Measurements from ENCODE around the gene ATP2A3. TPM values are rescaled to one million over a fixed set of nuclear protein-coding genes. Genes with fewer than 3 reads are reported as not detected.
A peak's percentile ranks its signal among the peaks of the same experiment; 100 is the strongest.

Gene ATP2A3
- total and polyA plus RNA-seq, 10 donors: 103 to 240 (median 194) TPM

- no peak overlapping the region for H3K27ac ChIP-seq
These were observed 67.3 kb downstream of the ATP2A3 start for GRCh38 chr17:3896968-3897235.

DNA sequence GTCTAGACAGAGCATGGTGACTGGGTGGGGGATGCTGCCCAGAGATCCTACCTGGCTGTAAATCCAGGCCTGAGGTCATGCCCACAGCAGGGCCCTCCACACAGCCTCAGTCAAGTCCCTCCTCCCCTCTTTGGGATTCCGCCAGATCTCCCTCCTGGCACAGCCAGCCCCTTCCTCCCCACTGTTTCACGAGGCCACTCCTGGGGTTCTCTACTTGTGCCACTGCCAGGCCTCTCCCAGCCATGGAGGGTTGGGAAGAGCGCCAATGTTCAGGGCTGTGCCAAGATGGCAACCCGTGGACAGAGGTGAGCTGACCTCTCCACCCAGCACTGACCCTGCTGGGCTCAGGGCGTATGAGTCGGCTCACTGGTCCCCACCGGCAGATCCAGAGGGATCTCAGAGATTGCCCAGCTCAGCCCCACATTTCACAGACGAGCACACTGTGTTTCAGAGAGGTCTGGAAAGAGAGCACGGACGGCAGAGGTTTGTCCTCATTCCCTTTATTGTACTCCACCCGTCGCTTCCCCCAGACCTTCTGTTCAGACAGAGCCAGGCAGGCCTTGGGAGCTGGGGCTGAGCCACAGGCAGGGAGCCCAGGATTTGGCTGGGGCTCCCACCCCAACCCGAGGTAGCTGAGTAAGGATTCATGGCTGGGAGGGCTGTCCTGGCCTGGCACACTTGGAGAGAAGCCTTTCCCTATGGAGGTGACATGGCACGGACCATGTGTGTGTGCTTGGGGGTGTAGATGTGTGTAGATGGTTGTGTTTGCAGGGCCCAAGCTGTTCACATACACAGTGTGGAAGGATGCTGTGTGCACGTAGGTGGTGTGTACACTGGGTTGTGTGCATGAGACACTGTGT lies 67.9 kb downstream of the ATP2A3 start:
- 60 to 79% (median 68%) methylated on average over 4 to 15 of the region's 15 CpGs for WGBS, 5 donors
- TF ChIP-seq, protein P1, sequence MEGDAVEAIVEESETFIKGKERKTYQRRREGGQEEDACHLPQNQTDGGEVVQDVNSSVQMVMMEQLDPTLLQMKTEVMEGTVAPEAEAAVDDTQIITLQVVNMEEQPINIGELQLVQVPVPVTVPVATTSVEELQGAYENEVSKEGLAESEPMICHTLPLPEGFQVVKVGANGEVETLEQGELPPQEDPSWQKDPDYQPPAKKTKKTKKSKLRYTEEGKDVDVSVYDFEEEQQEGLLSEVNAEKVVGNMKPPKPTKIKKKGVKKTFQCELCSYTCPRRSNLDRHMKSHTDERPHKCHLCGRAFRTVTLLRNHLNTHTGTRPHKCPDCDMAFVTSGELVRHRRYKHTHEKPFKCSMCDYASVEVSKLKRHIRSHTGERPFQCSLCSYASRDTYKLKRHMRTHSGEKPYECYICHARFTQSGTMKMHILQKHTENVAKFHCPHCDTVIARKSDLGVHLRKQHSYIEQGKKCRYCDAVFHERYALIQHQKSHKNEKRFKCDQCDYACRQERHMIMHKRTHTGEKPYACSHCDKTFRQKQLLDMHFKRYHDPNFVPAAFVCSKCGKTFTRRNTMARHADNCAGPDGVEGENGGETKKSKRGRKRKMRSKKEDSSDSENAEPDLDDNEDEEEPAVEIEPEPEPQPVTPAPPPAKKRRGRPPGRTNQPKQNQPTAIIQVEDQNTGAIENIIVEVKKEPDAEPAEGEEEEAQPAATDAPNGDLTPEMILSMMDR (IDR thresholded peaks at IDR 0.05 in 8 of 11, conservative IDR thresholded peaks at IDR 0.05 in 3 of 11): no peak
- TF ChIP-seq POLR2A (IDR thresholded peaks at IDR 0.05) (no peak), POLR2AphosphoS5 (IDR thresholded peaks at IDR 0.05) (no peak)

More at GRCh38 chr17:3896968-3897235, 67.3 kb downstream of the ATP2A3 start:
- no peak overlapping the region for H3K4me3 ChIP-seq
- H3K27me3 ChIP-seq (replicated peaks in 1 of 7): no peaks in the 10 kb centered on the region
- intact Hi-C loops (cut with DNase I; ENCODE audit: low total_unique reads): no loop called here
- DNase-seq: no peak
- TF ChIP-seq POLR2AphosphoS5 (IDR thresholded peaks at IDR 0.05) (no peak), POLR2A (IDR thresholded peaks at IDR 0.05) (no peak)
- TF ChIP-seq, protein P1 (IDR thresholded peaks at IDR 0.05 in 8 of 11, conservative IDR thresholded peaks at IDR 0.05 in 3 of 11): no peak
- 84 to 87% (median 85%) methylated on average over 6 of the region's 6 CpGs for WGBS, 5 donors
- H3K36me3 ChIP-seq: peaks cover 0 to 56% (median 0%) of the 10 kb centered on the region in 6 donors
- H3K4me1 ChIP-seq: peaks cover 20 to 42% (median 36%) of the 10 kb centered on the region in 6 donors
- H3K9me3 ChIP-seq: no peaks in the 10 kb centered on the region

GRCh38 chr17:3895354-3895753 lies 68.9 kb downstream of the ATP2A3 start:
- Histone ChIP-seq H3K9me3 (no peaks in the 10 kb centered on the region), H3K4me1 (peaks cover 22 to 58% (median 48%) of the 10 kb centered on the region in 6 donors), H3K27me3 (replicated peaks in 1 of 7) (no peaks in the 10 kb centered on the region), H3K27ac (peak overlapping the region in 5 of 8 donors; percentile 34 to 95 (median 91)), H3K4me3 (no peak overlapping the region), H3K36me3 (peaks cover 0 to 40% (median 0%) of the 10 kb centered on the region in 6 donors)
- no peak for DNase-seq
- intact Hi-C loops (cut with DNase I; ENCODE audit: low total_unique reads): no loop called here
- 92 to 98% (median 95%) methylated on average over 3 of the region's 3 CpGs for WGBS, 5 donors
- TF ChIP-seq, protein P1 (IDR thresholded peaks at IDR 0.05 in 8 of 11, conservative IDR thresholded peaks at IDR 0.05 in 3 of 11): no peak

More for the DNA sequence above, 67.9 kb downstream of the ATP2A3 start:
- DNase-seq: no peak
- intact Hi-C loops (cut with DNase I; ENCODE audit: low total_unique reads): no loop called here
- Histone ChIP-seq H3K4me3 (no peak overlapping the region), H3K9me3 (no peaks in the 10 kb centered on the region), H3K27ac (peak overlapping the region in 2 of 8 donors; percentile 8 to 95), H3K4me1 (peaks cover 22 to 48% (median 42%) of the 10 kb centered on the region in 6 donors), H3K27me3 (replicated peaks in 1 of 7) (no peaks in the 10 kb centered on the region), H3K36me3 (peaks cover 0 to 50% (median 0%) of the 10 kb centered on the region in 6 donors)

GRCh38 chr17:3894911-3895343 lies 69.3 kb downstream of the ATP2A3 start:
- H3K4me3 ChIP-seq: no peak overlapping the region
- H3K27ac ChIP-seq: peak overlapping the region in 5 of 8 donors; percentile 34 to 95 (median 91)
- H3K9me3 ChIP-seq: no peaks in the 10 kb centered on the region
- peaks cover 22 to 62% (median 48%) of the 10 kb centered on the region in 6 donors for H3K4me1 ChIP-seq
- DNase-seq: no peak
- intact Hi-C loops (cut with DNase I; ENCODE audit: low total_unique reads): no loop called here
- TF ChIP-seq POLR2AphosphoS5 (IDR thresholded peaks at IDR 0.05): peak in 1 of 3 donors; percentile 32
- TF ChIP-seq POLR2A (IDR thresholded peaks at IDR 0.05): no peak
- TF ChIP-seq, protein P1 (IDR thresholded peaks at IDR 0.05 in 8 of 11, conservative IDR thresholded peaks at IDR 0.05 in 3 of 11): no peak
- H3K27me3 ChIP-seq (replicated peaks in 1 of 7): no peaks in the 10 kb centered on the region
- 21 to 59% (median 38%) methylated on average over 2 of the region's 2 CpGs for WGBS, 5 donors
- peaks cover 0 to 38% (median 0%) of the 10 kb centered on the region in 6 donors for H3K36me3 ChIP-seq
